Skeletal muscle cell (primary cell): Measurements from ENCODE around the gene PDCD6IP.
A peak's percentile ranks its signal among the peaks of the same experiment; 100 is the strongest.

Source experiments
- DNase-seq: peaks from one replicate; pipeline ENCODE4 v3.0.0-alpha.2; 2010; ENCODE audit warnings: low read depth
- H3K4me3 ChIP-seq: 2 replicates; pipeline ENCODE4 v1.5.1; 2011; ENCODE audit warnings: low read depth, mild to moderate bottlenecking, control low read depth, low read length, moderate library complexity

The PDCD6IP gene

DNA sequence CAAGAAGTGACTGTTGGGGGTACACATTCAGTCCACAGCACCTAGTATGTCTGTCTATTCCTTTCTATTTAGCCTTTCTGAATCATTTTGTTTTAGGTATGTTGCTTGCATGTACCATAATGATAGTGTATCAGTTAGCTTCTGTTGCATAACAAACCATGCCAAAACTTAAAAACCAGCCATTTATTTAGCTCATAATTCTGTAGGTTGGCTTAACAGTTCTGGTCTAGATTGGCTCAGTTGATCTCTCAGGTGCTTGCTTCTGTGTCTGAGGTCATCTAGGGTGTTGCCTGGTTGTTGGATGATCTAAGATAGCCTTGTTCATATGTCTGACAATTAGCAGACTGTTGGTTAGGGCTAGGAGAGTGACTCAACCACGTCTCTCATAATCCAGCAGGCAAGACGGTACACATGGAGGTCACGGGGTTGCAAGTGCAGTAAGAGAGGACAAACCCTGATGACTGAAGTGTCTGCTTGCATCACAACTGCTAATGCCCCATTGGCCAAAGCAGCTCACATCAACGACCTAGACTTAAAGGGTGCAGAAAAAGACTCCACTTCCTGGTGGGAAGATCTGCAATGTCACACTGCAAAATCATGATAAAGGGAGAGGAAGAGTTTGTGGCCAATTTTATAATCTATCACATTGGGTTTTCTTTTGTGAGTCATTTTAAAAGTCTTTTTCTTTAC, 6.8 kb upstream of the PDCD6IP start:
- no peak for DNase-seq
- H3K4me3 ChIP-seq: no peak overlapping the region

DNA sequence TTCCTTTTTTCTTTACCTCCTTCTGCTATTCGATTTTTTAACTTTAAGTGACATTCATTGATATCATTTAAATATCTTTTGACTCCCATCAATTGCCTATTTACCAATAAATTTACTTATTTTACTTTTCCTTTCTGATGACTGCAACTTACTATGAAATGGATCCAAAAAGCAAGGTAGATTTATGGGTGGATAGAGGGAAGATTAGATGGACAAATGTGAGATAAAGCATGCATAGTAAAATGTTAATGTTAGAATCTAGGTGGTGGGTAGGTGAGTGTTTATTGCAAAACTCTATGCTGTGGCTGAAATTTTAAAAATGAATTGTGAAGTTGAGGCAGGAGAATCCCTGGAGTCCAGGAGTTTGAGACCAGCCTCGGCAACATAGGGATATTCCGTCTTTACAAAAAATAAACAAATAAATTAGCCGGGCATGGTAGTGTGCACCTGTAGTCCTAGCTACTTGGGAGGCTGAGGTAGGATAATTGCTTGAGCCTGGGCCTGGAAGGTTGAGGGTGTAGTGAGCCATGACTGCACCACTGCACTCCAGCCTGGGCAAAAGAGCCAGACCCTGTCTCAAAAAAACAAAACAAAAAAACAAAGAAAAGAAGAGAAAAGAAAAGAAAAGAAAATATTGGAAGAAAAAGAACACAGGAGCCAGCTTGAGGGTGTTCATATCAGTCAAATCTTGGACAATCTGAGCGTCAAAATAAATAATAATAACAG, 6.1 kb upstream of the PDCD6IP start:
- no peak for DNase-seq

GRCh38 chr3:33795131-33795530, 3.3 kb upstream of the PDCD6IP start:
- H3K4me3 ChIP-seq: no peak overlapping the region
- no peak for DNase-seq

More for the DNA sequence above, 6.1 kb upstream of the PDCD6IP start:
- H3K4me3 ChIP-seq: no peak overlapping the region

GRCh38 chr3:33795856-33796536, 2.4 kb upstream of the PDCD6IP start:
- no peak for DNase-seq
- H3K4me3 ChIP-seq: no peak overlapping the region

GRCh38 chr3:33798113-33798417, 365 bp upstream of the PDCD6IP start:
- H3K4me3 ChIP-seq: peak overlapping the region; percentile 64
- no peak for DNase-seq

- H3K4me3 ChIP-seq: peak overlapping the region; percentile 64
These were observed 747 bp downstream of the PDCD6IP start for GRCh38 chr3:33799202-33799551.

DNA sequence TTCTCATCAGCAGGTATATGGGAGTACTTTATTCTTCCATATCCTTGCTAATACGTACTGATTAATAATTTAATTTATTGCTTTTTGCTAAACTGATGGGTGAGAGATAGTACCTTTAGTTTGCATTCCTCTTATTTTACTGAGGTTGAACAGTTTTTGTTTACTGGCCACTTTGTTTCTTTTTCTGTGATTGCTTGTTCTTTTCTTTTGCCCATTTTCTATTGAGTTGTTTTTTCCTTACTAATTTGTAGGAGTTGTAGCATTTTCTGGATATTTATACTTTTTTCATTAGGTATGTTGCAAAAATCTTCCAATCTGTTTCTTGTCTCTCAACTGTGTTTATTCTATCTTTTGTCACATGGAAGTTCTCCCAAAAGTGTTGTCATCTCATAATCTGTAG, 4.8 kb downstream of the PDCD6IP start:
- no peak for DNase-seq

More at GRCh38 chr3:33799202-33799551, 747 bp downstream of the PDCD6IP start:
- no peak for DNase-seq

GRCh38 chr3:33803894-33804526, 5.6 kb downstream of the PDCD6IP start:
- no peak overlapping the region for H3K4me3 ChIP-seq
- DNase-seq: no peak

More for the DNA sequence above, 4.8 kb downstream of the PDCD6IP start:
- H3K4me3 ChIP-seq: no peak overlapping the region

DNA sequence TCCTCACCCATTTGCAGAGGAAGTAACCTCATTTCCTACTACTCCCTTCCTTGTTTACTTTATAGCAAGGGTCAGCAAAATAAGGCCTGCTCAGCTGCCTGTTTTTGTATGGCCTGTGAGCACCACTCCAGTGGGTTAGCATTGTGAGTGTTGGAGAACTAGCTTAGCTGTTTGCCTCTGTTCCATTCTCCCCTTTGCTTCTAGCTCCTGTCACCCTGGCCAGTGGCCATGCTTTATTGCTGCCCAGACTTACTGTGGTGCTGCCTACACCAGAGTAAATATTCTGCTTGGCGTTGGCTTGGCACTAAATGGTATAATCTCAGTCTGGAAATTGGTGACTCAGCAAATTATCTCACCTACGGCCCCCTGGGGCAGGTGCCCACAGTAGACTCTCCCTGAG, 8.8 kb downstream of the PDCD6IP start:
- DNase-seq: no peak
- H3K4me3 ChIP-seq: no peak overlapping the region

DNA sequence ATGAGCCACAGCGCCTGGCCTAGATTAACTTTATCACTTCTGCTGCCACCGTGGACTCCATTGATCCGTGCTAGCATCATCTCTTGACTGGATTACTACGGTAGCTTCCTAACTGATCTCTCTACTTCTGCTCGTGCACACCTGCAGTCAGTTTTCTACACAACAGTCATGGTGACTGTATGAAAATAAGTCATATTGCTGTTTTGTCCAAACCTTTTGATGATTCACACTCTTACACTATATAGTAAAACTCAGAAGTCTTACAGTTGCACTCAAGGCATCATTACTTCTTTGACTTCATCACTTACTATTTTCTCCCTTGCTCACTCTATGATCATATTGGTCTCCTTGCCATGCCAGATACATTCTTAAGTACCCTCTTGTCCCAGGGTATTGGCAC, 10.1 kb downstream of the PDCD6IP start:
- no peak overlapping the region for H3K4me3 ChIP-seq
- no peak for DNase-seq

GRCh38 chr3:33810545-33810944, 12.1 kb downstream of the PDCD6IP start:
- no peak overlapping the region for H3K4me3 ChIP-seq
- DNase-seq: no peak

GRCh38 chr3:33821989-33822388, 23.6 kb downstream of the PDCD6IP start:
- no peak overlapping the region for H3K4me3 ChIP-seq
- no peak for DNase-seq

DNA sequence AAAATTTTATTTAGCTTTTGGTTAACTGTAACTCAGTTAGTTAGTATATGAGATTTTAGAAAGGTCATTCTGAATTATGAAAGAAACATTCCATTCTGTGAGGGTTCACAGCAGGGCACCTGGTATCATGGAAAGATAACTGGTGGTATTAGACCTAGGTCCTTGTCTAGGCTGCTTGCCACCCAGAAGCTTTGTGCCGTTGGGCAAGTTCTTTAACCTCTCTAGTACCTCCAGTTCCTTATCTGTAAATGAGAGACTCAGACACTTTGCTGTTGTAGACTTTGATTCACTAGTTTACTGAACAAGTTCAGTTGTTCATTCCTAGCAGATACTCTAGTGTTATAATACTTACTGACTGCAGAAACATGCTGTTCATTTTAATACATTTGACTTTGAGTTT, 25.4 kb downstream of the PDCD6IP start:
- no peak for DNase-seq
- no peak overlapping the region for H3K4me3 ChIP-seq

DNA sequence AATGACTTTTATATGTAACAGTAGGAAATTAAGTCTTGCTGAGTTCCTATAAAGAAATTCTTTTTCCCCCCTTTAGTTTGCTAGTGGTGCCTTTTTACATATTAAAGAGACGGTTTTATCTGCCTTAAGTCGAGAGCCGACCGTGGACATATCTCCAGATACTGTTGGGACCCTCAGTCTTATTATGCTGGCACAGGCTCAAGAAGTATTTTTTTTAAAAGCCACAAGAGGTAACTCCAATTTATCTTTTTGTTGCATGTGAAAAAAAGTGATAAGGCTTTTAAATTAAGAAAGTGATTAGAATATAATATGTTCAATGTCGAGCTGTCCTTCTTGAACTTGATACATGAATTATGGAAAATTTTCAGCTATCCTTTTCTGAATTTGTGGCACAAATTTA, 26.7 kb downstream of the PDCD6IP start:
- H3K4me3 ChIP-seq: no peak overlapping the region
- no peak for DNase-seq

GRCh38 chr3:33826206-33826605, 27.8 kb downstream of the PDCD6IP start:
- no peak for DNase-seq
- H3K4me3 ChIP-seq: no peak overlapping the region

- DNase-seq: peak; percentile 19
These were observed 28.3 kb downstream of the PDCD6IP start for GRCh38 chr3:33826688-33827087.

DNA sequence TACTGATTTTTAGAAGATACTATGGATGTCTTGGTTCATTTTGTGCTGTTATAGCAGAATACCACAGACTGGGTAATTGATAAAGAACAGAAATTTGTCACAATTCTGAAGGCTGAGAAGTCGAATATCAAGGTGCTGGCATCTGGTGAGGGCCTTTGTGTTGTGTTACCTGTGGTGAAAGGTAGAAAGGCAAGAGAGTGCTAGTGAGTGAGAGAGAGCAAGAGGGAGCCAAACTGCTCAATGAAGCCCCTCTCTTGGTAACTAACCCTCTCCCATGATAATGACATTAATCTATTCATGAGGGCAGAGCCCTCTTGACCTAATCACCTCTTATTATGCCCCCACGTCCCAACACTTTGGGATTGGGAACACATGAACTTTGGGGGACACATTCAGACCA, 31.3 kb downstream of the PDCD6IP start:
- H3K4me3 ChIP-seq: no peak overlapping the region
- no peak for DNase-seq

More at GRCh38 chr3:33826688-33827087, 28.3 kb downstream of the PDCD6IP start:
- no peak overlapping the region for H3K4me3 ChIP-seq

DNA sequence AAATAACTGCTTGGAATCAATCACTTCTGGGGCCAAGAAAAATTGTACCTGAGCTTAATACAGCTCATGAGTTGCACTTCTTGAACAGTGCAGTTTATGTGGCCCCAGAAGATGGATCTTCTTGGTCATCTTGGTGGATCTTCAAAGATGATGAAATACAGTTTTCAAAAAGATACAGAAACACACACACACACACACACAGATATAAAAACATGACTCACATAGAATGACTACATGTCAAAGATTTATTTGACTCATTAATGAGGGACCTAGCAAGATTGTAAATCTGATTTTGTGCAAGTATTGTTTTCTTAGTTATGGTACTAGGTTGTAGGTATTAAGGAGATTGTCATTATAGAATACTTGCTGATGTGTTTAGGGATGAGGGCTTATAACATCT, 32.6 kb downstream of the PDCD6IP start:
- DNase-seq: no peak

GRCh38 chr3:33833408-33834095, 35.1 kb downstream of the PDCD6IP start:
- DNase-seq: no peak
- H3K4me3 ChIP-seq: no peak overlapping the region

More for the DNA sequence above, 32.6 kb downstream of the PDCD6IP start:
- H3K4me3 ChIP-seq: no peak overlapping the region

DNA sequence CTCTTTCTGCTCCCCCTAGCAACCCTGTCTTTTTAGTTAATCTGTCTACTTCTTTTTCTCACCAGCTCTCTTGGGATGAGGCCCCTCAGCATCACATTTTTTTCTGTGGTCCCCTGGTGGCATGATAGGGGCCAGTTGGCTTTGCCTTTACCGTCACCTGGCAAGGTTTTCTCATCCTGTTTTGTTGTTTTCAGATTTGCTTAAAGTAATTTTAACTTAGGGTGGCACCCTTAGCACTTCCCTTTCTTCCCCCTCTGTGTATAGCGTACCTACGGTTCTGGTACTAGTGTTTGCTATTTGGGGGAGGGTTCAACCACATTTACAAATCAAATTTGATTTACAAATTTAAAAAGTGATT, 35.6 kb downstream of the PDCD6IP start:
- H3K4me3 ChIP-seq: no peak overlapping the region
- no peak for DNase-seq
